GM19193 (cell line): Measurements from ENCODE around the gene PDE9A.

Source experiments
- POLR2A ChIP-seq: IDR thresholded peaks from 4 replicates; pipeline ENCODE4 v1.6.1; 2011; ENCODE audit not compliant: insufficient read depth, insufficient read length; ENCODE audit errors: extremely low read depth

Gene PDE9A

DNA sequence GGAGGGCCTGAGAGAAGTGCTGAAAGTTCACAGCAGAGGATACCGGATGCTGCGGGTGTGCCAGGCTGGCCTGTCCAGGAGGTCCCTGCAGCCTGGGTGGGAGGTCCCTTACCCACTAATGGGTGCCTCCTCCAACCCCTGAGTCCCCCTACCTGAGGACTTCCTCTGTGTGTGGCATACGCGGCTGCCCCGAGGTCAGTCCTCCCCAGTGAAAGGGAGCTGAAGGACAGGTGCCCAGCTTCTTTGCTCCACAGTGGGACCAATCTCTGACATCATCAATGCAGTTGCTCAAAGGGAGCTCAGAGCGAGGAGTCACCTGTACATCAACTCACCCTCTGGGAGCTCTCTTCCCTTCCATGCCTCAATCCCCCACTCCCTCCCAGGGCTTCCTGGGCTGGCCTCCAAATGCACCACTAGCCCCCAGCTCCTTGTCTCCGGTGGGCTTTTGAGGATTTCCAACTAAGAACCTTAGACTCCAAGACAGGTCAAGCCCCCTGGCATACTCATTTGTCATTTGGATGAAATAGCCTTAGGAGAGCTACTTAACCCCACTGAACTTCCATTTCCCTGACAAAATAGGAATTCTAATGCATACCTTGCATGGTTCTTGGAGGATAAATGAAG lies 53.9 kb downstream of the PDE9A start:
- TF ChIP-seq POLR2A = no peak

DNA sequence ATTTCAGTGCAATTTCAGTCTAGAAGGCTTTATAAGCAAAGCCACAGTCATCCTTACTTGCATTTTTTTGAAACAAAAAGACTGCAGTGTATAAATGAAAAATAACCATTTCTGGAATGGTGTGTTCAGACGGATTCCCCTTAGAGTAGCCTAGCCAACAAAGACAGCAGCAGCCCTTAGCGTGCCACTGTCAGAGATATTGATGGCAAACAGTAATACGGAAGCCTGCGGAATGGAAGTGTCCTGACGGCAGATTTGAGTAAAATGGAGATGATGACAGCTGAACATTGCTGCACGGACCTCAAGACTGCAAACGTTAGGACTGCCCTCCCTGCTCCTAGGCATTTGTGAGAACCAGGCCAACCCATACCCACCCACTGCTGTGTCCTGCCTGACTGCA lies 54.7 kb downstream of the PDE9A start:
- TF ChIP-seq POLR2A = no peak

DNA sequence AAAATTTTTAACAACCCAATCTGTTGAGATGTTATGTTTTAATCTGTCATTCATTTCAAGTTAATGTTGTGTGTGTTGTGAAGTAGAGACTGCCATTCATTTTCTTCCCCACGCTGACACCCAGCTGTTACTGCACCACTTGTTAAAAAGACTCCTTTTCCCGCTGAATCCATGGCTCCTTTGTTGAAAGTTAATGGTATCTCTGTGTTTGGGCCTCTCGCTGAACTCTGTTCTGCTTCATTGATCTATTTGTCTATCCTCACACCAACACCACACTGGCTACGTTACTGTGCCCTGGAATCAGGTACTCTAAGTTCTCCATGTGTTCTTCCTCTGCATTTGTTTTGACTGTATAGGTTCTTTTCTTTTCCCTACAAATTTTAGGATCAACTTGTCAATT lies 58.2 kb downstream of the PDE9A start:
- TF ChIP-seq POLR2A = no peak

DNA sequence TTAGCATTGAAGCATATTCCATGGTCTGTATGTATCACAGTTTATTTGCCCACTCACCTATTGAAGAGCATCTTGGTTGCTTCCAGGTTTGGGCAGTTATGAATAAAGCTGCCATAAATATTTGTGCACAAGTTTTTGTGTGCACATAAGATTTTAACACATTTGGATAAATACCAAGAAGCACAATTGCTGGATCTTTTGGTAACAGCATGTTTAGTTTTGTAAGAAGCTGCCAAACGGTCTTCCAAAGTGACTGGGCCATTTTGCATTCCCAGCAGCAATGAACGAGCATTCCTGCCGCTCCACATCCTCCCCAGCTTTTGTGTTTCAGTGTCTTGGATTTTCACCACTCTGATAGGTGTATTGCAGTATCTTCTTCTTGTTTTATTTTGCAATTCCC lies 62.7 kb downstream of the PDE9A start:
- TF ChIP-seq POLR2A = no peak

DNA sequence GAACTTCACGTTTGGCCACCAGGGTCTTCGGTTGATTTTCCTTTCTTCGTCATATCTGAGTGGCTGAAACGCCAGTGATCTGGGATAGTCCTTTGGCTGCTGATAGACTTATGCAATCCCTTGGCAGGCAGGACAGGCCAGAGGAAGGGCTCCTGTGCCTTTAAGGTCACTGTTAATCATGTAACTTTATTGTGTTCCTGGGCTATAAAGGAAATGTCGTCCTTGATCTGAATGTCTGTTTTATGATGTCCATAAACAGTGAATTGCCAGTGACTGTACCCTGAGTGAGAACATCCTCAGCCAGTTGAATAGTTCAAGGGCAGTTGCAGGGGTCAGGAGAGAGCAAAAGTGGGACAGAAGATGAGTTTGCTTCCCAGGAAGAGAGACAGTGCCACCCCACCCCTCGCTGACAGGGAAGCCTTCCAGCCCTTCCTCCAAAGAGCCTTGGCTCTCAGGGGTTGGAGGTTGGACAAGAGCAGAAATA lies 68.0 kb downstream of the PDE9A start:
- no peak for TF ChIP-seq POLR2A

DNA sequence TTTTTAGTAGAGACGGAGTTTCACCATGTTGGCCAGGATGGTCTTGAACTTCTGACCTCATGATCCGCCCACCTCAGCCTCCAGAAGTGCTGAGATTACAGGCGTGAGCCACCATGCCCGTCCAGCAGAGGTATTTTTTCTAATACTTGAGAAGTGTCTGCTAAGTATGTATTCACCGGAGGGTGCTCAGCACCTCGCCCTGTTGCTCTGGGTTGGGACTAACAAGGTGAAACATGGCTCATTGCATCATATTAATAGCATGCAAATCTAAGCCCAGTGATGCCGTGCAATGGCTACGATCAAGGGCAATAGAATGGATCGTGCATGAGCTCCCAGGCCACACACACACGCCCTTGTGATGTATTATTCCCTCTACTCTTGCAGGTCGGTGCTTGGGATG lies 68.7 kb downstream of the PDE9A start:
- TF ChIP-seq POLR2A = no peak

DNA sequence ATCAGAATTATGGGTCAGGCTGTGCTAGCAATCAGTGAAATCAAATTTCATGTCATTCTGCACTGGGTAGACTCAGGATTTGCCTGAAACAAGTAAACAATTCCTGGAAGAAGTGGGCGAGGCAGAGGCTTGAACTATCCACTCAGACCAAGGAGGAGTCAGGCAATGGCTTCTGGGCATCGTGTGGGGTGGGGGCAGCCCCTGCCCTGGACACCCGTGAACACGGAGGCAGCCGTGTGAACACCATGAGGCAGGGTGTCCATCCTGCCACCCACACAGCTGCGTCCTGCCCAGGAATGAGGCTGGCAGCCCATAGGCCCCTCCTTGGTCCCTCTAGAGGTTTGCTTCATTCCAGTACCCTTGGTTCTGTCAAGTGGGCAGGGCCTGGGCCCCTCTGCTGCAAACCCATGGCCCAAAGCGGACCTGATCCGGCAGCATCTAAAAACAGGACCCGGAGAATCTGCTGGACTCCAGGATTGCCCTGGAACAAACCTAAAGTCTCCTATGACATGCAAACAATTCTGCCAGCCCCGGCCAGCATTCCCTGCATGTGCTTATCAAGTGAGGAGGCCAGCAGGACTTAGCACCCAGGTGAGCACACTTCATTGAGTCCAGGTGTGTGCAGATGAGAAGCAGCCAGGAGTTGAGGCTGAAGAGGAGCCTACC lies 69.5 kb downstream of the PDE9A start:
- TF ChIP-seq POLR2A = no peak

DNA sequence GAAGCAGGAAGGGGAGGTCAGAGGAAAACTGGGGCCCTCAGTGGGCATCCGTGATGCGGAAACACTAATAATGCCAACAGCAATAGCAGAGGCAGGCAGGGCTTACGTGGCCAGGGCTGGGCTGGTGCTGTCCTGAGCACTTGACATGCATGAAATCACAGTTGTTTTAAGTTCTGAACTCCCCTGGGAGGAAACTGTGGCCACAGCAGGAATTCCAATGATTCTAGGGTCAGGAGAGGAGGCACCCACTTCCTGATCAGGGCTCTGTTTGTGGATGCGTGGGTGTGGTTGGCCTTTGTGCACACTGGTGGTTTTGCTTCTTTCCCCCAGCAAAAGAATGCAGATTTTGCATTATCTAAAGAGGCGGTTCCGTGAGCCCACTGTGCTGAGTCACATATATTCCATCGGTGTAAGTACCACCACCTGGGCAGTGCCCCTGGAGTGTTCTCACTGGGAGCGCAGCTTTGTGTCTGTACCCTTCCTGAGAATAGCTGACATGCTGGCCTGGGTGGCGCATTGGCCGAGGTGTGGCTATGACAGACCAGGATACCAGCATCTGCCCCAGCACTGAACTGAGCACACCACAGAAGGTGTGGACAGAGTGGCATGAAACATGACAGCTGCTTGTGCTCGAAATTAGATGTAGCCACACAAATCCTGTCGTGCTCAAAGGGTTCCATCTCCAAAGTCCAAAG lies 71.0 kb downstream of the PDE9A start:
- TF ChIP-seq POLR2A = no peak

DNA sequence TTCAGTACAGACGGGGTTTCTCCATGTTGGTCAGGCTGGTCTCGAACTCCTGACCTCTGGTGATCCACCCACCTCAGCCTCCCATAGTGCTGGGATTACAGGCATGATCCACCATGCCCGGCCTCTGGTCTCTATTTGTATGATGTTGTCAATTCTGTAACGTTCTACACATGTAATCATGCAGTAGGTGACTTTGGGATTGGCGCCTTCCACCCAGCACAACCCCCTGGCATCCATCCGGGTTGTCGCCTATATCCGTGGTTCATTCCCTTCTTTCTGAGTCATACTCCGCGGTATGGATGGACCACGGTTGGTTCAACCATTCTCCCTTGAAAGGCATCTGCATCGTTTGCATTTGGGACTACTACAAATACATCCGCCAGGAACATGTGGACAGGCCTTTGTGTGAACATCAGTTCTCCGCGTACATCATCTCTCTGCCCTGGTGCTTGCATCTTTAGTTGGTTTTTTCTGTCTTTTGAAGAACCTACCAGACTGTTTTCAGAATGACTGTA lies 72.1 kb downstream of the PDE9A start:
- TF ChIP-seq POLR2A = no peak

DNA sequence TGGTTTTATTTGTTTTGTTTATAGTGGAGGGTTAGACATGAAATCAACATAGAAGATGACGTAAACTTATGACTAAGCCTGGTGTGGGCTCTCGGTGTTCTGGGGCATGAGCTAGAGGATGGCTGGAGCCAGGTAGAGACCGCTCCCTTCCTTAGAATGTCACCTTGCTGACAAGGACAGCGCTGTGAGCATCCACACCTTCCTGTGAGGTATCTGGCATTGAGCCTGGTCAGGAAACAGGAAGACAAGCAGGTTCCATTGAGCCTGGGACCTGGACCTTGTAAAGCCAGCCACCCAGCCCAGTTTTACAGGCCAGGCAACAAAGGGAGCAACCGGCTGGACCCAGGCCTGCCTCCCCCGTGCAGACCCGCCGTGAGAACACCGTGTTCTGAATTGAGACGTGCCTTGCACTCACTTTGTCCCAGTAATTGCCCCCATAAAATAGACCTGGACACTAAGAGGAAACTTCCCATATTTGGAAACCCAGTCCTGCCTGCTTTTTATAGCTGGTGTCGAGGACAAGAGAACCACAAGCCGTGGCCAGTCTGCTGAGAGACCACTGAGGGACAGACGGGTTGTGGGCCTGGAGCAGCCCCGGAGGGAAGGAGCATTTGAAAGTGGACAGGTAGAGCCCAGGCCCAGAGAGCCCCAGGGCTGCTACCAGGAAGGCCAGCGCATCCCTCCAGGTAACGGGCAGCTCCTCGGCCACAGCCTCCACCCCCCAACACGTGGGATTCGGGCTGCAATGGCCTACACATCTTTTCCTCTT lies 78.0 kb downstream of the PDE9A start:
- TF ChIP-seq POLR2A = no peak

DNA sequence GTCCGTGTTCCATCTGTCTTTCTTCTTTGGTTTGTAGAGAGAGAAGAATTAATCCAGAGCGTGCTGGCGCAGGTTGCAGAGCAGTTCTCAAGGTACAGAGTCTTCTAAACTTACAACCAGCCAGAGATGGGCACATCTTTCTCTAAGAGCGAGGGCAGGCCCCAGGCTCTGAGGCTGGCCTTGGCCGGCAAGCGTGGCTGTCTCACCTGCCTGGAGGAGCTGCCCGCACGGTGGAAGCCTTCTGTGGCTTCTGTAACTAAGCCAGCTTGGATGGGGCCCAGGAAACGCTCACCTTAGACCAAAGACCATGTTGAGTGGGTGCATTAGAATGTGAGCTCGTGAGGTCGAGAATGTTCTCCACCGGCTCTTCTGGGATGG lies 78.6 kb downstream of the PDE9A start:
- no peak for TF ChIP-seq POLR2A

DNA sequence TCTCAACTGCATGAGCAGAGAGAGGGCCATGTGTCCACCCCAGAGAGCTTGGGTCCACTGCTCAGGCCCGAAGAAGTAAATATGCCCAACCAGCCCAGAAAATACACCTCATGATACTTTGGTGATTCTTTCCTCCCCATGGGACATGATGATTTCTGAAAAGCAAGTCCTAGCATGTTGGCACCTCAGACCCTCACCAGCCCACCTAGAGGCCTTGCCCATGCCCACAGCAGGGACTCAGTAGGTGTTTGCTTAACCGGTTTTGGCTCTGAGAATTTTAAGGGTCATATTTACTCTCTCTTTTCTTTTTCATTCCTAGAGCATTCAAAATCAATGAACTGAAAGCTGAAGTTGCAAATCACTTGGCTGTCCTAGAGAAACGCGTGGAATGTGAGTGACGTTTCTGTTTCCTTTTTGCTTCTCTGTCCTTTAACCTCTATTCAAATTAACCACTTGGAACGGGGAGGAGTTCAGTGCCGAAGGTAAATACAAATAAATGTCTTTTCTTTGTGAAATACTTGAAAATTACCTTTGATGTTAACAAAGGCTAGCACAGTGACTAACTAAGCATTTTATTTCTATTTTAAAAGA lies 79.7 kb downstream of the PDE9A start:
- no peak for TF ChIP-seq POLR2A

DNA sequence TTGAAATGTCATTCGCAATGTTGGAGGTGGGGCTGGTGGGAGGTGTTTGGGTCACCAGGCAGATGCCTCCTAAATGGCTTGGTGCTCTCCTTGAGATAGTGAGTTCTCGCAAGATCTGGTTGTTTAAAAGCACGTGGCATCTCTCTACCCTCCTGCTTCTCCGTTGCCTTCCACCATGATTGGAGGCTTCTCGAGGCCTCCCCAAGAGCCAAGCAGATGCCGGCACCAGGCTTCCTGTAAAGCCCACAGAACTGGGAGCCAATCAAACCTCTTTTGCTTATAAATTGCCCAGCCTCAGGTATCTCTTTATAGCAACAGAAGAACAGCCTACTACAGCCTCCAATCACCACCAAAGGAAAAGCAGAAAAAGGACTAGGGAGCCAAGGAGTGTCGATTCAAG lies 80.5 kb downstream of the PDE9A start:
- no peak for TF ChIP-seq POLR2A

DNA sequence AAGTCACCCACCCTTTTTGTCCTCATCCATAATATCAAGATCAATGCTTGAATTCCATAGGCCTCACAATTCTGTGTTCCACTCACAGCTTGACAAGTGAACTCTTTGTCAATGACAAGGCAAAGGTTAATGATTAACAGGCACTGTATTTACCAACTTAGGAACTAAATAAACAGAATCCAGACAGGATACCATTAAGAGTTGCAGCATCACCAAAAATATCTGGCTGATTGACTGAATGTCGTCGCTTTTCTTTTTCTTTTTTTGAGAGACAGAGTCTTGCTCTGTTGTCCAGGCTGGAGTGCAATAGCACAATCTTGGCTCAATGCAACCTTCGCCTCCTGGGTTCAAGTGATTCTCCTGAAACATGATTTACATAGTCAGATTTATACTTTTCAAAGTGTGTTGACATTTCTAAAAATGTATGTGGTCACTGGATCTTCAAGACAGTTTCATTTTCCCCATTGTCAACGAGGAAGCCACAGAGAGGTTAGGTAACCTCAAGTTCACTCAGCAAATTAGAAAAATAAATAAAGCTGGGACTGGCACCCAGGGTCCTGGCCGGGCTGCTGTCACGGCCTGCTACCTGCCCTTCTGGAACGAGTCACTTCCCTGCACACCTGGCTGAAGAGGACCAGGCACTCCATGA lies 81.0 kb downstream of the PDE9A start:
- TF ChIP-seq POLR2A = no peak
